ENCODE measurements around the gene RAPGEF3.

Gene RAPGEF3

GRCh38 chr12:47801904-47802246, 43.2 kb upstream of the RAPGEF3 start:
- peak overlapping the region in 1 of 2 experiments; percentile 46 for H3K4ac ChIP-seq (ENCODE audit: low read depth in 1 of 2, low read length in 2 of 2)
- H3K4me1 ChIP-seq (ENCODE audit: control insufficient read depth, insufficient read depth, low read depth, low read length): peaks cover 40% of the 10 kb centered on the region
- H2BK15ac ChIP-seq (ENCODE audit: low read depth, poor library complexity, severe bottlenecking): no peak overlapping the region
- H4K8ac ChIP-seq (ENCODE audit: low read length): peak overlapping the region; percentile 62
- no peak overlapping the region for H3K14ac ChIP-seq (ENCODE audit: low read length in 2 of 2)
- no peak overlapping the region for H3K4me3 ChIP-seq (ENCODE audit: insufficient read depth in 1 of 2, low read depth in 1 of 2, low read length in 2 of 2)
- peak overlapping the region; percentile 46 for H3K9ac ChIP-seq (ENCODE audit: low read length)
- H3K9me3 ChIP-seq (ENCODE audit: control insufficient read depth, low read length): no peaks in the 10 kb centered on the region
- H2BK5ac ChIP-seq (ENCODE audit: low read depth, low read length, poor library complexity, severe bottlenecking): no peak overlapping the region
- no peak overlapping the region for H2BK12ac ChIP-seq (ENCODE audit: low read length in 2 of 2)
- peak overlapping the region in 1 of 2 experiments; percentile 77 for H3K23ac ChIP-seq (ENCODE audit: low read length in 2 of 2)
- no peaks in the 10 kb centered on the region for H3K27me3 ChIP-seq (ENCODE audit: control insufficient read depth in 1 of 2, insufficient read depth in 1 of 2, low read length in 2 of 2)
- H3K18ac ChIP-seq (ENCODE audit: low read depth in 1 of 2, low read length in 2 of 2): peak overlapping the region in 1 of 2 experiments; percentile 6
- peaks cover 29% of the 10 kb centered on the region for H3K79me1 ChIP-seq (replicated peaks; ENCODE audit: low read length, poor library complexity, severe bottlenecking)
- 82% methylated on average over 8 of the region's 9 CpGs for WGBS
- no peak overlapping the region for H3K27ac ChIP-seq (ENCODE audit: low read length, poor library complexity, severe bottlenecking)
- H2AK5ac ChIP-seq (ENCODE audit: low read length, severe bottlenecking): peak overlapping the region; percentile 58
- H2AFZ ChIP-seq (ENCODE audit: low read depth, low read length): no peak overlapping the region
- peak overlapping the region; percentile 46 for H4K91ac ChIP-seq (ENCODE audit: low read length)
- H3K4me2 ChIP-seq (ENCODE audit: low read length, poor library complexity, severe bottlenecking): no peak overlapping the region
- no peak overlapping the region for H2BK120ac ChIP-seq (ENCODE audit: low read depth, low read length)
- peaks cover 69 to 70% of the 10 kb centered on the region in 2 experiments for H3K36me3 ChIP-seq (ENCODE audit: control insufficient read depth in 1 of 2, insufficient read depth in 2 of 2, low read depth in 1 of 2, low read length in 2 of 2)
- no peak for DNase-seq

DNA sequence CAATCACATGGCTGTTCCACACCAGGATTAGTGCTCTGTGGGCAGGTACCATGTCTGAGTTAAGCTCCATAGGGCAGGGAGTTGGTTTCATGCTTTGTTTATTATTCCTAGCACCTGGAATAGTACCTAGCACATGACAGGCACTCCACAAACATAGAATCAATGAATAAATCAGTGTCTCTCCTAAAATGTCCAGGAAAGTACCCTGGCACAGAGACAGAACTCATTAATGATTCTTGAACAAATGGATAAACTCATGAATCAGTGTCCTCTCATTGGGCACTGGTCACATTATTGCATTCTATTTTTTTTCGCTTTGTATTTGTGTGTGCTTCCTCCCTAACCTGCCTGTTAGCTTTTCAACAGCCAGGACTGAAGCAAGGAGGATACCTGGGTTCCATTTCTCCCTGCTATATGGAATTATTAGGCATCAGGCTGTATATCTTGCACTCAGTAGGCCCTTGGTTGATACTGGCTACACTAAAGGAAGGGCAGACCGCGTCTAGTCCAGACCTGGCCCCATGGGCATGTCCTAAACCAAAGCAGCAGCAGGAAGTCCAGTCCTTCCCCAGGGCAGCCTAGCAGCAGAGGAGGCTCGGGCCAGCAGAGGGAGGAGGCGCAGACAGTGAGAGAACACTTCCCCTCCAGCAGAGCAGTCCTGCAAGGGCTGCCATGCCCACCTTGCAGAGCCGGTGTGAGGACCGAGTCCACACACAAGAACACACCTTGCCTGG, 42.7 kb upstream of the RAPGEF3 start:
- Histone ChIP-seq H2BK15ac (ENCODE audit: low read depth, poor library complexity, severe bottlenecking) (no peak overlapping the region), H3K9ac (ENCODE audit: low read length) (peak overlapping the region; percentile 46), H3K36me3 (ENCODE audit: control insufficient read depth in 1 of 2, insufficient read depth in 2 of 2, low read depth in 1 of 2, low read length in 2 of 2) (peaks cover 74% of the 10 kb centered on the region in 2 experiments), H3K4me2 (ENCODE audit: low read length, poor library complexity, severe bottlenecking) (no peak overlapping the region), H2AK5ac (ENCODE audit: low read length, severe bottlenecking) (no peak overlapping the region), H2AFZ (ENCODE audit: low read depth, low read length) (no peak overlapping the region), H3K14ac (ENCODE audit: low read length in 2 of 2) (peak overlapping the region in 1 of 2 experiments; percentile 5), H3K27me3 (ENCODE audit: control insufficient read depth in 1 of 2, insufficient read depth in 1 of 2, low read length in 2 of 2) (no peaks in the 10 kb centered on the region), H2BK5ac (ENCODE audit: low read depth, low read length, poor library complexity, severe bottlenecking) (no peak overlapping the region), H3K27ac (ENCODE audit: low read length, poor library complexity, severe bottlenecking) (peak overlapping the region; percentile 21), H3K4ac (ENCODE audit: low read depth in 1 of 2, low read length in 2 of 2) (peak overlapping the region in 1 of 2 experiments; percentile 7), H4K8ac (ENCODE audit: low read length) (no peak overlapping the region), H3K18ac (ENCODE audit: low read depth in 1 of 2, low read length in 2 of 2) (peak overlapping the region in 1 of 2 experiments; percentile 6), H3K23ac (ENCODE audit: low read length in 2 of 2) (no peak overlapping the region), H3K79me1 (replicated peaks; ENCODE audit: low read length, poor library complexity, severe bottlenecking) (peaks cover 32% of the 10 kb centered on the region), H3K4me1 (ENCODE audit: control insufficient read depth, insufficient read depth, low read depth, low read length) (peaks cover 38% of the 10 kb centered on the region), H4K91ac (ENCODE audit: low read length) (no peak overlapping the region), H2BK12ac (ENCODE audit: low read length in 2 of 2) (no peak overlapping the region), H3K9me3 (ENCODE audit: control insufficient read depth, low read length) (no peaks in the 10 kb centered on the region), H2BK120ac (ENCODE audit: low read depth, low read length) (no peak overlapping the region), H3K4me3 (ENCODE audit: insufficient read depth in 1 of 2, low read depth in 1 of 2, low read length in 2 of 2) (no peak overlapping the region)
- DNase-seq: peak; percentile 34
- 85% methylated on average over 7 of the region's 7 CpGs for WGBS

DNA sequence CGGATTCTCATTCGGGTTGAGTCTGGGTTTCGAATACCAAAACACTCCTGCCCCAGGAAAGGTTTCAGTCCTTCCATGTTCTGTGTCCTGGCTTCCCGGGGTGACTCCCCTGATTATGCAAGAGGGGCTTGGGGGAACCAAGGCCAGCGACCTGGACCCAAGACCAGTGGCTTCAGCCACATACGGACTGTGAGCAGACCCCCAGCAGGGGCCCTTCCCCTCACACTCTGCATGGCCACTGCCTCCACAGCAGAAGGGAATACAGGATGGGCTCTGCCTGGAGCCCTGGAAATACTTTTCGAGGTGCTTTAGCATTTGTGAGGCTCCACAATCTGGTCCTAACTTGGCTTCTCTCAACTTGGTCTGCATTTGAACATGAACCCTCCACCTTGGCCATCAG, 41.9 kb upstream of the RAPGEF3 start:
- H3K23ac ChIP-seq (ENCODE audit: low read length in 2 of 2): no peak overlapping the region
- H3K4me1 ChIP-seq (ENCODE audit: control insufficient read depth, insufficient read depth, low read depth, low read length): peaks cover 35% of the 10 kb centered on the region
- no peak overlapping the region for H2BK5ac ChIP-seq (ENCODE audit: low read depth, low read length, poor library complexity, severe bottlenecking)
- H3K4me2 ChIP-seq (ENCODE audit: low read length, poor library complexity, severe bottlenecking): no peak overlapping the region
- H3K9me3 ChIP-seq (ENCODE audit: control insufficient read depth, low read length): no peaks in the 10 kb centered on the region
- H3K9ac ChIP-seq (ENCODE audit: low read length): peak overlapping the region; percentile 46
- H3K4me3 ChIP-seq (ENCODE audit: insufficient read depth in 1 of 2, low read depth in 1 of 2, low read length in 2 of 2): no peak overlapping the region
- no peak overlapping the region for H3K18ac ChIP-seq (ENCODE audit: low read depth in 1 of 2, low read length in 2 of 2)
- H3K27me3 ChIP-seq (ENCODE audit: control insufficient read depth in 1 of 2, insufficient read depth in 1 of 2, low read length in 2 of 2): no peaks in the 10 kb centered on the region
- H4K91ac ChIP-seq (ENCODE audit: low read length): no peak overlapping the region
- no peak overlapping the region for H3K4ac ChIP-seq (ENCODE audit: low read depth in 1 of 2, low read length in 2 of 2)
- H4K8ac ChIP-seq (ENCODE audit: low read length): no peak overlapping the region
- peaks cover 39% of the 10 kb centered on the region for H3K79me1 ChIP-seq (replicated peaks; ENCODE audit: low read length, poor library complexity, severe bottlenecking)
- peak overlapping the region; percentile 2 for H2BK15ac ChIP-seq (ENCODE audit: low read depth, poor library complexity, severe bottlenecking)
- no peak for DNase-seq
- H2BK12ac ChIP-seq (ENCODE audit: low read length in 2 of 2): no peak overlapping the region
- no peak overlapping the region for H2AFZ ChIP-seq (ENCODE audit: low read depth, low read length)
- H2BK120ac ChIP-seq (ENCODE audit: low read depth, low read length): no peak overlapping the region
- WGBS: 95% methylated on average over 7 of the region's 7 CpGs
- no peak overlapping the region for H3K27ac ChIP-seq (ENCODE audit: low read length, poor library complexity, severe bottlenecking)
- peaks cover 76 to 78% of the 10 kb centered on the region in 2 experiments for H3K36me3 ChIP-seq (ENCODE audit: control insufficient read depth in 1 of 2, insufficient read depth in 2 of 2, low read depth in 1 of 2, low read length in 2 of 2)
- no peak overlapping the region for H2AK5ac ChIP-seq (ENCODE audit: low read length, severe bottlenecking)
- no peak overlapping the region for H3K14ac ChIP-seq (ENCODE audit: low read length in 2 of 2)

DNA sequence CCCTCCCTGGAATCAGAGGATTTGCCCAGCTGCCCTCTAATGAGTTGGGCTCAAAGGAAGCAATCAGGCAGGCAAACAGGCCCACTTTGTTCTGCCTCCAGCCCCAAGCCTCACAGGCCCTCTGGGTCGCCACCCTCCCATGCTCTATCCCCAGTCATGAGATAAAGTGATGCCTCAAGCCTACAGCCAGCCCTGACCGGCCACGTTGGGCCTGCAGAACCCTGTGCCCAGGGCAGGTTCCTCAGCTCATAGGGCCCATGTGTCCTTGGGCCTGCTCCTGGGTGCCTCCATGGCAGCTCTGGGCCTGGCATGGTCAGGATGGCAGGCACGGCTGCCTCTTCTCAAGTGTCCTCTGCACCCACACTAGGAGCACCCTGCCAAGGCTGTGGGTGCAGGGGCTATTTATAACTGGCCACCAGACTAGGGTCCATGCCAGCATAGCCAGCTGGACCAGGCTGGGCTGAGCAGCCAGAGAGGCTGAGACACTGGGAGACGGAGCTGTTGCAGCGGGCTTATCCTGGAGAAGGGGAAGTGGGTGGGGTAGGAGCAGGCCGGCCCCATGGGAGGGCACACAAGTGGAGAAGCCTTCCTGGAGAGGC, 40.8 kb upstream of the RAPGEF3 start:
- peak overlapping the region; percentile 46 for H3K9ac ChIP-seq (ENCODE audit: low read length)
- H3K4me1 ChIP-seq (ENCODE audit: control insufficient read depth, insufficient read depth, low read depth, low read length): peaks cover 31% of the 10 kb centered on the region
- no peak overlapping the region for H2AFZ ChIP-seq (ENCODE audit: low read depth, low read length)
- DNase-seq: no peak
- H2BK5ac ChIP-seq (ENCODE audit: low read depth, low read length, poor library complexity, severe bottlenecking): no peak overlapping the region
- H2AK5ac ChIP-seq (ENCODE audit: low read length, severe bottlenecking): no peak overlapping the region
- peaks cover 42% of the 10 kb centered on the region for H3K79me1 ChIP-seq (replicated peaks; ENCODE audit: low read length, poor library complexity, severe bottlenecking)
- H3K4me2 ChIP-seq (ENCODE audit: low read length, poor library complexity, severe bottlenecking): no peak overlapping the region
- H3K18ac ChIP-seq (ENCODE audit: low read depth in 1 of 2, low read length in 2 of 2): peak overlapping the region in 1 of 2 experiments; percentile 48
- peaks cover 77 to 80% of the 10 kb centered on the region in 2 experiments for H3K36me3 ChIP-seq (ENCODE audit: control insufficient read depth in 1 of 2, insufficient read depth in 2 of 2, low read depth in 1 of 2, low read length in 2 of 2)
- H3K27ac ChIP-seq (ENCODE audit: low read length, poor library complexity, severe bottlenecking): no peak overlapping the region
- no peak overlapping the region for H2BK15ac ChIP-seq (ENCODE audit: low read depth, poor library complexity, severe bottlenecking)
- H4K91ac ChIP-seq (ENCODE audit: low read length): no peak overlapping the region
- H3K23ac ChIP-seq (ENCODE audit: low read length in 2 of 2): peak overlapping the region in 1 of 2 experiments; percentile 53
- H2BK12ac ChIP-seq (ENCODE audit: low read length in 2 of 2): peak overlapping the region in 1 of 2 experiments; percentile 34
- H4K8ac ChIP-seq (ENCODE audit: low read length): no peak overlapping the region
- WGBS: 85% methylated on average over 7 of the region's 7 CpGs
- H3K14ac ChIP-seq (ENCODE audit: low read length in 2 of 2): peak overlapping the region in 1 of 2 experiments; percentile 69
- no peaks in the 10 kb centered on the region for H3K9me3 ChIP-seq (ENCODE audit: control insufficient read depth, low read length)
- H3K4ac ChIP-seq (ENCODE audit: low read depth in 1 of 2, low read length in 2 of 2): no peak overlapping the region
- H2BK120ac ChIP-seq (ENCODE audit: low read depth, low read length): no peak overlapping the region
- no peak overlapping the region for H3K4me3 ChIP-seq (ENCODE audit: insufficient read depth in 1 of 2, low read depth in 1 of 2, low read length in 2 of 2)
- H3K27me3 ChIP-seq (ENCODE audit: control insufficient read depth in 1 of 2, insufficient read depth in 1 of 2, low read length in 2 of 2): no peaks in the 10 kb centered on the region

All from mesenchymal stem cell (in vitro differentiated cells and primary cell).